NCI-H2081 treated with DMSO at 0.1 percent for 48 hours (cell line): ENCODE measurements around the gene KSR2.
"Not testable (repeated sequence)": the region's sequence is repeated elsewhere in the genome, so short reads cannot be mapped to it uniquely, and the experiment has no call there.

ENCODE experiments used
- DNase-seq: peaks from one replicate; lab custom pipeline; 2025; lab: John Stamatoyannopoulos, UW

Gene KSR2

GRCh38 chr12:117628711-117629110 is 340.1 kb downstream of the KSR2 start:
- DNase-seq: not testable (repeated sequence)

- DNase-seq: no peak
These were observed 346.0 kb downstream of the KSR2 start for GRCh38 chr12:117622741-117623140.

GRCh38 chr12:117622087-117622486 is 346.7 kb downstream of the KSR2 start:
- DNase-seq: no peak

GRCh38 chr12:117607778-117608177 is 361.0 kb downstream of the KSR2 start:
- DNase-seq: no peak

GRCh38 chr12:117606945-117607344 is 361.8 kb downstream of the KSR2 start:
- DNase-seq: no peak

GRCh38 chr12:117606024-117606423 is 362.8 kb downstream of the KSR2 start:
- DNase-seq: no peak

GRCh38 chr12:117603316-117604113 is 365.3 kb downstream of the KSR2 start:
- no peak for DNase-seq

- DNase-seq: no peak
These were observed 368.9 kb downstream of the KSR2 start for GRCh38 chr12:117599849-117600248.

GRCh38 chr12:117596968-117597367 is 371.8 kb downstream of the KSR2 start:
- peak; percentile 59 for DNase-seq

GRCh38 chr12:117595751-117596150 is 373.0 kb downstream of the KSR2 start:
- no peak for DNase-seq

- DNase-seq: no peak
These were observed 374.3 kb downstream of the KSR2 start for GRCh38 chr12:117594481-117594880.

GRCh38 chr12:117593815-117594400 is 374.9 kb downstream of the KSR2 start:
- no peak for DNase-seq

- DNase-seq: no peak
These were observed 376.0 kb downstream of the KSR2 start for GRCh38 chr12:117592588-117593305.

- DNase-seq: no peak
These were observed 377.8 kb downstream of the KSR2 start for GRCh38 chr12:117590999-117591398.

GRCh38 chr12:117590386-117590785 is 378.4 kb downstream of the KSR2 start:
- DNase-seq: no peak

- no peak for DNase-seq
These were observed 379.8 kb downstream of the KSR2 start for GRCh38 chr12:117589021-117589420.

- no peak for DNase-seq
These were observed 381.0 kb downstream of the KSR2 start for GRCh38 chr12:117587631-117588287.

GRCh38 chr12:117583677-117584225 is 385.0 kb downstream of the KSR2 start:
- no peak for DNase-seq

GRCh38 chr12:117583092-117583491 is 385.7 kb downstream of the KSR2 start:
- DNase-seq: no peak

- no peak for DNase-seq
These were observed 386.5 kb downstream of the KSR2 start for GRCh38 chr12:117582135-117582784.

- DNase-seq: no peak
These were observed 388.1 kb downstream of the KSR2 start for GRCh38 chr12:117580718-117581062.
